ENCODE measurements around the gene RAD23A.

RAD23A gene

DNA sequence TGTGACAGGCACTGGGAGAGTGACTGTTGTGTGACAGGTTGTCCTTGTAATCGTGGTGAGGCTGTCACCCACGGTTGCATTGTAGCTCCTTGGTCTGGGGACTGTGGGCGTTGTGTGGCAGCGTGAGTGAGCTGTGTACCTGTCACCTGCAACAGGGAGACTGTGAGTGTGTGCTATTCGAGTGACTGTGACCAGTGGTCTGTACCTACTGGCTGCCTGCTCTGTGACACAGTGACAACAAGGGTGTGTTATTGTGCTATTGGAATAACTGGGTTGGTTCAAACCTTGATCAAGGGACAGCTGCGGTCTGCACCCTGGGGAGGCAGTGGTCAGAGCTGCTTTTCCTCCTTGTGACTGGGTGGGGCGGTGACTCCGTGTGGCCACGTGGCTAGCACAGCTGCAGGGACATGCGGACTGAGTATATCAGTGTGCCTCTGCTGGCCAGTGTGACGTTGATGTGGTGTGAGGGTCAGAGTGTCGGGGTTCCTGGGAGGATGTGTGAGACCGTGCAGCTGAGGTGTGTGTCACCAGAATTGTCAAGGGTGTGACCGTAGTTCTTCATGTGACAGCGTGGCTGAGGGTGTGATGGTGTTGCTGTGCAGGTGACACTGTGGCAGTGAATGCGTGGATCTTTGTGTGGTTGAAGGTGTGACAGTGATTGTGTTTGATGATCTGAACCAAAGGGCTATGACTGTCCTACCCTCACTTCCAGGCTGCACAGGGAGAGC, 39.6 kb downstream of the RAD23A start:
- DNase-seq: no peak

DNA sequence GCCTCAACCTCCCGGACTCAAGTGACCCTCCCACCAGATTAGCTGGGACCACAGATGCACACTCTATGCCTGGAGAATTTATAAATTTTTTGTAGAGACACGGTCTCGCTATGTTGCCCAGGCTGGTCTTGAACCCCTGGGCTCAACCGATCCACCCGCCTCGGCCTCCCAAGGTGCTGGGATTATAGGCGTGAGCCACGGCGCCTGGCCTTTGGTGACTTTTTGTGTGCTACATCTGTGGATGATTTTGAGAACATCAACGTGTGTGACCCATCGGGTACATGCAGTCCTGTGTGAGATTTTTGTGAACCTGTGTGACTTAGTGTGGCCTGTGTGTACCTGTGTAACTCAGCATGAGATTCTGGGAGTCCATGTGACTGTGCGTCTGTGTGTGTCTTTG, 41.1 kb downstream of the RAD23A start:
- DNase-seq: no peak

DNA sequence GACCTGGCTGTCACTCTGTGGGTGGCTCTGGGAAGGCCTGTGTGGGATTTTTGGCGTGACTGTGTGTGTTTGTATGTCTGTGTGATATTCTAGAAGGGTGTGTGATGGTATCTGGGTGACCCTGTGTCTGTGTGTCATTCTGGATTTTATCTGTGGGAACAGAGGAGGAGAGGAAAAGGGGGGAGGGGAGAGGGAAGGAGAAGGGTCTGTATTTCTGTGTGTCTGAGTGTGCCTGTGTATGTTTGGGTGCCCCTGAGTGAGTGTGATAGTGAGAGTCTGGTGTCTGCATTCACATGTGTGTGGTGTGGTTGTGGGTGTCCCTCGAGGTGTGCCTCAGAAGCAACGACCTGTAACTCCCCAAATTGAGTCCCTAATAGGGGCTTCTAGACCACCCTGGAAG, 41.5 kb downstream of the RAD23A start:
- DNase-seq: no peak

DNA sequence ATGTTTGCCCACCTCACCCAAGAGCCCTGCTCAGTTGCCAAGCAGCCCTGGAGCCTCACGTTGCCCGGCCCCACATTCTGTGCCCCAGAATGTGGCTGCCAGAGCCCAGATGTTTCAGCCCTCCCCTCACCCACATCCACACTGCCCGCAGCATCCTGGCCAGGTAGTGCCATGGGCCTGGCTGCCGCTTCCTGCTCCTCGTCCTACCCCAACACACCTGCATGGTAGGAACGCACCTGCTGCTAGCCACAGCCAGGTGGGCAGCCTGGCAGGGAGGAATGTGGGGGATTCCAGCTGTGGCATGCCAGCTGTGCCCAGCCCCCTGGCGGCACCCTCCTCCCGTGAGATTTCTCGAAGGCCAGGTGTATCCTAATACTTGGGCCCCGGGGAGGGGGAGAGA, 42.1 kb downstream of the RAD23A start:
- no peak for DNase-seq

DNA sequence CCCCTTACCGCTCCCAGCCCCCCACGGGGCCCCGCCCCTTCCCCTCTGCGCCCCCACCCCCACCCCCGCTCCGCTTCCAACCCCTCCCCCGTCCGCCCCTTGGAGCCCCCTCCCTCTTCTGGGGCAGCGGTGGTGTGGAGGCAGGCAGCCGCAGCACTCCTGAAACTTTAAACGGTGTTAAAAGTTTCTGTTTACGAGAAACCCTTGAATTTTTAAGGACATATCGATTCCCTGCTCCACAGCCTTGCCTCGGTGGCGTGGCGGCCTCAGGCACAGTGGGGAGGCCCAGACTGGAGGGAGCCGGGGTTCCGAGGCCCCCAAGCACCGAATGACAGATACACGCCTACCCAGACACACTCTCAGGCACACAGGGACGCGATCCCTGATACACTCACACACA, 44.8 kb downstream of the RAD23A start:
- DNase-seq: no peak

DNA sequence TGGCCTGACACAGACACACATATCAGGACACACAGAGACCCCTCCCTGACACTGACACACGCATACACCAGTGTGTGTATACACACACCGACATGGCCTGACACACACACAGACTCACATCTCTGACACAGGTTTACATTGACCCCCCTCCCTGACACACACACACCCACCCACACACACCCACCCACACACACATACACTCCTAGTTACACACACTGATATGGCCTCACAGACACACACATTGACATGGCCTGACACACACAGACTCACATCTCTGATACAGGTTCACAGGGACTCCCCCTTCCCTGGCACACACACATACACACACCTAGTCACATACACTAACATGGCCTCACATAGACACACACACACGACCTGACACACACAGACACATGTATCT, 45.2 kb downstream of the RAD23A start:
- DNase-seq: no peak

DNA sequence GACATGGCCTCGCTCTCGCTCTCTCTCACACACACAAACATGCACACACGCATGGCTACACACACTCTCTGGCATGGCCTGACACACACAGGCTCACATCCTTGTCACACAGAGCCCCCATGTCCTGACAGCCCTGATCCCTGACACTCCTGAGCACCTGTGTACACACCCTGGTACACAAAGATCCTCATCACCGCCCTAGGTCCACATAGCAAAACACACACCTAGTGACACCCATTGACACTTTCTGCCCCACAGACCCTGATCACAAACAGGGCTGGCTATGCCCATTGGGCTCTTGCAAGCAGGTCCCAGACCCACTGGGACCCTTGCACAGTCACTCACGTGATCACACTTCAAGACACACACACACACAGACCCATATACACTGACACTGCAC, 45.6 kb downstream of the RAD23A start:
- DNase-seq: no peak

DNA sequence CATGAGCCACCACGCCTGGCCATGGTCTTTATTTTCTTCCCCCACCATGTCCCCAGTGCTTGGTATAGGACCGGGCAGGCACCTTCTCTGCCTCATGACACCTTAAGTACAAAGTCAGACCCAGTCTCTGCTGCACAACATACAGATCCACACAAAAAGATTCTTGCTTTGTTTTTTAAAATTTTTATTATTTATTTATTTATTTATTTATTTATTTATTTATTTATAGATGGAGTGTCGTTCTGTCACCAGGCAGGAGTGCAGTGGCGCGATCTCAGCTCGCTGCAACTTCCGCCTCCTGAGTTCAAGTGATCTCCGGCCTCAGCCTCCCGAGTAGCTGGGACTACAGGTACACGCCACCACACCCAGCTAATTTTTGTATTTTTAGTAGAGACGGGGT, 47.1 kb downstream of the RAD23A start:
- DNase-seq: no peak

DNA sequence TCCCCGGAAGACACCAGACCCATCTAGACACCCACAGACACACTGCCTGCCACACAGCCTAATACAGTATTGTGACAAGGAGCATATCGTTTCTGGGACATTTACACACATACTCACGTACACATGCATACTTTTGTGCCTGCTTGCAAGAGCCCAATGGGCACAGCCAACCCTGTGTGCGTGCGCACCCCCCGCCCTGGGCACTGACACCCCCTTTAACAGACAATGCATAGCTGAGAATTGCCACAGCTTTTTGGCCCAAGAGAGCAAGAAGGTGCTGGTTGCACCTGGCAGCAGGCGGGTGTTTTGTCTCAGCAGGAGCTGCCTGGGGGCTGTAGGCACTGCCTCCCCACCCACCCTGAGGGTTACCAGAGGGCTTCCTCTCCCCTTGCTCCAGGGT, 47.9 kb downstream of the RAD23A start:
- DNase-seq: no peak

DNA sequence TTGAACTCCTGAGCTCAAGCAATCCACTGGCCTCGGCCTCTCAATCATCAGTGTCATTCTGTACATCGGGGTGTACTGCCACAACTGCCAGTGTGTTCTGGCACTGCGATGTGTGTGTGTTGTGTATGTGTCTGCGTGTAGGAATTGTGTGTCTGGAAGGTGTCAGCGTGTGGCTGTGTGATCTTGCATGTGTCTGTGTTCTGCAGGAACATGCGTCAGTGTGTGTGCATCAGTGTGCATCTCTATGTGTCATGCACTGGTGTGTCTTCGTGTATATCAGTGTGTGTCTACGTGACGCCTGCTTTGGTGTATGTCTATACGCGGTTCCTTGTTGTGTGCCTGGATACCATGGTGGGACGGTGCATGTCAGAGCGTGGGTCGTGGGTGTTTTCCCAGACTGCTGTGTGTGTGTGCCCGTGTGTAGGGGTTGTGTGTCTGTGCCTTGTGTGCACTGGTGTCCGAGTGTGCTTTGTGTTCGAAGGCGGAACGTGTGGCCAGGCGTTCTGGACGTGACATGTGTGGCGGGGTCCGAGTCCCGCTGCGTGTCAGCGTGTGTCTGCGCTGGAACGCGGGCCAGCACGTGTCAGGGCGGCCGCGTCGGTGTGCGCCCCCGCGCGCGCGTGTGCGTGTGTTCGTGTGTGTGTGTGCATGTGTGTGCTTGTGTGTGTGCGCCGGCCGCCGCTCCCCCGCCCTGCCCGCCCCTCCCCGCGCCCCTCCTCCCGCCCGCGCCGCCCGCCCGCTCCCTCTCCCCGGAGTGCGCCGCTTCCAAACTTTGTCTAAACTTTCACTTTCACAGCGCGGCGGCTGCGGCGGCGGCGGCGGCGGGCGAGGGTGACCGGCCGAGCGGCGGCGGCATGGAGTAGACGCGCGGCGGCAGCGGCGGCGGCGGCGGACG, 49.3 kb downstream of the RAD23A start, which contains the start of gene NFIX:
Gene NFIX (plus strand): TSS at position 775 of the 895 bp plus-strand sequence. CDS start 363 bp downstream, outside the sequence.
- DNase-seq: peak; percentile 75

DNA sequence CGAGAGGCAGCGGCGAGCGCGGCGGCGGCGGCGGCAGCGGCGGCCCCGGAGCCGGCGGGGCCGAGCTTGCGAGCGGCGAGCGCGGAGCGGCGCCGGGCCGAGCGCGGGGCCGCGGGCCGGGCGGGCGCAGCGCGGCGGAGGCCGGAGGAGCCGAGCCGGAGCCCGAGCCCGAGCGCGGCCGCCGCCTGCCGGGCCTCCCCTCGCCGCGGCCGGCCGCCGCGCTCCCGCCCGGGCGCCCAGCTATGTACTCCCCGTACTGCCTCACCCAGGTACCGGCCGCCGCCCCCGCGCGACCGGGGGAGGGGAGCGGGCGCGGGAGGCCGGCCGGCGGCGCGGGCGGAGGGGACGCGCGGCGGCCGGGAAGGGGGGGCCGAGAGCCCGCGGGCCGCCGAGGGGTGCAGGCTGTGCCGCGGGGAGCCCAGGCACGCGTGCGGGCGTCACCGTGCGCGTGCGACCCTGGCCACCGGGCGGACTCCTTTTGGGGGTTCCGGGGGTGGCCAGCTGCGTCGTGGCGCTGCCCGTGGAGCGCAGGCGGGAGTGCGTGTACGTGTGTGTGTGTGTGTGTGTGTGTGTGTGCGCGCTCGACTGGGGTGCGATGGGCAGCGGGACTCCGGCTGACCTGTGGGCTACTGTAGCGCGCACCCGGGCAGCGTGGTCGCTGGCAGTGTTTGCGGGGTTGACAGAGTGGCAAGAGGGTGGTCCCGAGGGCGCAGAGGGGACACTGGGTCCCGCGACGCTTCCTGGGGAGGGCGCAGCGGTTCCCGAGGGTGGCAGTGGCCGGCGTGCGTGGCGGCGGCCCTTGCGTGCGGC, 50.1 kb downstream of the RAD23A start:
- peak; percentile 37 for DNase-seq

DNA sequence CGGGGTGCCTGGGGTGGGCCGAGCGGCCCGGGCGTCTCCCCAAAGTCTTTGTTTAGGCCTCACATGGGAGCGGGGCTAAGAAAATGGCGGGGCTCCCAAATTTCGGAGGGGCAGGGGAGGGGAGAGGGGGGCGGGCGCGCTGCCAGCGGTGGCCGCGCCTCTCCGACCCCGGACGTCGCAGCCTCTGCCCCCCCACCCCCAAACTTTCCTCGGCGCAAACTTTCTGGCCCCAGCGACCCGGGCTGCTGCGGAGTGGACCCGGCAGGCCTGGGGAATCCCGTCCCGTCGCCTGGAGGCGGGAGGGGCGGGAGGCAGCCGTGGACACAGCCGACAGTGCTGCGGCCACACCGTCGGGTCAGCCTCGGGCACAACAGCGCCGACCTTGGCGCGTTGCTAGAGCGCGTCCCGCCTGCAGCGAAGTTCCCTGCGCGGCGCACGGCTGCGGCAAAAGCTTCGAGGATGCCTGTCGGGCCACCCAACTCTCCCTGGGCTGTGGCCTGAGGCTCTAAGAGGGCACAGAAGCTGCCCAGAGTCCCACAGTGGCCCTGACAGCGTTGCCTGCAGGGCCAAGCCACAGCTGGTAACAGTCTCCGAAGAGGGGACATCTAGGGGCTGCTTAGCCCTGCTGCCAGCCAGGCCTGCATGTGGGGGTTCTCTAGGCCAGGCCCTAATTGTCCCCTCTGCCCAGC, 50.9 kb downstream of the RAD23A start:
- no peak for DNase-seq

DNA sequence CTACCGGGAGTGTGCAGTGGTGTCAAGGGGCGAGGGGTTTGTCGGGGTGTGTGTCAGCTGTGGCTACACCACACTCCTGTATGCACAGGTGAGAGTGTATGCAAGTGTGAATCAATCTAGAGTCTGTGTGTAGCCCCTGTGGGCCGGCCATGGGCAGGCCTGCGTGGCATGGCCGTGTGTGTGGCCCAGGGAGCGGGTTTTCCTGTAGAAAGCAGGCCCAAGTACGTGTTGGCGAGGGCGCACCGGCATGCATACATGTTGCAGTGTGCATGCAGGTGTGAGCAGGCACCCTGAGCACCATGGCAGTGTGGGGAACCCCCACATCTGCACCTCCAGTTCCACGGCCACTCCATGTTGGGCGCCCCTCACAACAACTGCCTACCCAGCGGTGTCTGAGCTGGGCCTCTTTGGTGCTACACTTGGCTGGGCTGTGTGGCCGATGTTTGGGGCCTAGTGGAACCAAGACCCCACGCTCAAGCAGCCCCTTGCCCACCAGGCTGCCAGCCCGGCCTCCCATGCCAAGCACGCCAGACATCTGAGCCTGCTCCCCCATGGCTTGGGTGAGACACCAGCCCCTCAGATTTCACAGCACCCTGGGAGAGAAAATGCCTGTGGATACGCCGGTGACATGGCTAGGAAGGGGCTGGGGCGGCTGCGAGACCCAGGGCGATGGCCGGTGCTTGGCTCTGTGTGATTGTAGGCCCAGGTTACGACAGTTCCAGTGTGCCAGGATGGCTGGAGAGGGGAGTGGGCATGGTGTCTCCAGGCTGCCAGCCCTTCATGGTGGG, 51.7 kb downstream of the RAD23A start:
- DNase-seq: no peak

DNA sequence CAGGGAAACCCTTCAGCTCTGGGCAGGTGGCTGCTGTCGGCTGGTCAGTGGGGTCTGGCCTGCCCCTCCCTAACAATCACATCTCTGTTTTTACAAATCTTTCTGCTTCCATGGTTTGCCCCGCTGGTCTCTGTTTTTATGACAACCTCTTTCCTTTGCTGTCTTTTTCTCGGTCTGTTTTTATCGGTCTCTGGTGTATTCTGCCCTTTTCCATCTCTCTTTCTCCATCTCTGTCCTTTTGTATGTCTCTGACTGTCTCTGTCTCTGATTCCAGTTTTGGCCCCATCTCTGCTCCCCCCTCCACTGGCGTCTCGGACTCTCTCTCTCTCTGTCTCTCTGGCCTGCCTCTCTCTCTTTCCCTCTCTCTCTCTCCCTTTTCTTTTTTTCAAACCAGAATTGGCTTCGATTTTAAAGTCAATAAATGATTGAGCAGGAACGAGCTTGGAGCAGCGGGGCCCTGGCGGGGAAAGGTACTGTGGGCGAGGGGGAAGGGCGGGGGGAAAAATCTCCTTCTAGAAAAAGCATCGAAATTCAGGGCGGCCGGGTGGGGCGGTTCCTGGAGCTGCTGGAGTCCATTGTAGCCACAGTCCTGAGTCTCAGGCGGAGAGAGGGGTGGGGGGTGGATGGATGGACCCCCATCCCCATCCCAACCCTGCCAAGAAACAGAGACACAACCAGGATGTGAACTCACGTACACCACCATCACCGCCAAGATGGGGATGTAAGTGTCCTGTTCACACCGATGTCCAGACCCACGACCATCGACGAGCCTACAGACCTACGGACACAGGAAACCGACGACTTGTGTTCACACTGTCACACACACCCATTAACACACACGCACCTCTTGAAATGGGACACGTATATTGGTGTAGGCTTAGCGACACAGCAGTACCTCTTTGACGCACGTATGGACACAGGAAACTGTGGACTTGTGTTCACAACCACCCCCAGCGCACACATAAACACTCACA, 52.6 kb downstream of the RAD23A start:
- DNase-seq: no peak

DNA sequence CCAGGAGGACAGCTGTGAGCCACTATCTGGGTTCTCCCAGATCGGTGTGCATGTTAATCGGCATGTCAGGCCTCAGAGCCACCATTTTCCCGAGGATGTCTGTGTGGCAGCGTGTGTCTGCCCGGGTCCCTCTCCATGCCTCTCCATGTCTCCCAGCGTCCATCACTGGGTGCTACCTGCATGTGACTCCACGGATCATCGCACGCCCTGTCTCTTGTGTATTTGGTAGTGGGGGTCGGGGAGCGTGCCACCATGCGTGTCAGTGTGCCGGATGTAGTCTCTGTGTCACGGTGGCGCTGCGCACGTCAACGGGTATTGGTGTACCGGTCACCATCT, 55.5 kb downstream of the RAD23A start:
- no peak for DNase-seq

DNA sequence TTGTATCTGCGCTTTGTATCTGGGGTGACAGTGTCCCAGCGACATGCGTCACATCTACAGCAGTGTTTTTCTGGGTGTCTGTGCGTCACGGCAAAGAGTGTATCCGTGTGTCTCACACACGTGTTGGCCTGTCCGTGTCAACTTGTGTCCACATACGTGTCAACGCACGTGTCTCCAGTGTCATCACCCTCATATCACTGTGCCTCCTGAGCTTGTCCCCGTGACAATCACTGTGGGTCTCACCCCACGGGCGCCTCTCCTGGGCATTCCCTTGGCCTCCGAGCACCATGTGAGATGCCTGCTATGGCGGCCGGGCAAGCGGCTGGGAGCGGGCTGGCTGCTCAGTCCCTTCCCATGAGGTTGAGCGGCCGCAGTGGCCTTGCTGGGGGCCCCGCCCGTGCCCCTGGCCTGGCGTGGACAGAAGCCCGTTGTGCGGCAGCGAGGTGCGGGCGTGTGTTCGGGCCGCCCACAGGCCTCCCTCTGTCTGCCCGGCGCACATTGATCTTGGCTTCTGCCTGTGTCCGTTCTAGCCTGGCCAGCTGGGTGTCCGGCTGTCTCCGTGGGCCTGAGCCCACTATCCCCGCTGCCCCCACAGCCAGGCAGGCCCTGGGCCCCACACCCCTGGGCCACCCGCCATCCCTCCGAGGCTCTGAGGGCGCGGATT, 56.0 kb downstream of the RAD23A start:
- no peak for DNase-seq

DNA sequence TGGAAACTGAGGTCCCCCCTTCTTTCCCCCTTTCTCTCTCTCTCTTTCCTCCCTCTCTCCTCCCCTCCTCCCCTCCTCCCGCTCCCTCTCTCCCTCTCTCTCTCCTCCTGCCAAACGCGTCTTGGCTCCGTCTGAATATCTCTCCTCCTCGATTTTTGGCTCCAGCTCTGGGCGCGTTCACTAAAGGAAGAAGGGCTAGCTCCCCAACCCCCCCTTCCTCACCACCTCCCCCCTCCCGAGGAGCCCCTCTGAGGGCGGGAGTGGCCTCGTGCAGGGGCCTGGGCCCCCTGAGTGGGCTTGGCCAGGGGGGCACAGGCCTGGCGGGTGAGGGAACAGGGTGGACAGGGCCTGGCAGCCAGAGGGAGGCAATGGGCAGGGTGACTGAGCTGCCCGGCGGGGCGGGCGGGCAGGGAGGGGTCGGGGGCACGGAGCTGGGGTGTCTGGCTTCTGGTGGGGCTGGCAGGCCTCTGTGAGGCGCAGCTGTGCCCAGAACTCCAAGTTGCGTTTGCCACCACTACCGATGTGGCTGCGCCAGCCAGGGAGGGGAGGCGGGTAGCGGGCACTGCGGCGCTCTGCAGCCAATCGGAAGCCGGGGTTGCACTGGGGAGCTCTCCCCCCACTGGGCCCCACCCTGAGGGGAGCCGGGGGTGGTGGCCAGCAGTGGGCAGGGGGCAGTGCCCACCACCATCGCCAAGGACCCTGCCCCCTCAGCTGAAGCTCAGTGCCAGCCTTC, 56.7 kb downstream of the RAD23A start:
- DNase-seq: no peak

DNA sequence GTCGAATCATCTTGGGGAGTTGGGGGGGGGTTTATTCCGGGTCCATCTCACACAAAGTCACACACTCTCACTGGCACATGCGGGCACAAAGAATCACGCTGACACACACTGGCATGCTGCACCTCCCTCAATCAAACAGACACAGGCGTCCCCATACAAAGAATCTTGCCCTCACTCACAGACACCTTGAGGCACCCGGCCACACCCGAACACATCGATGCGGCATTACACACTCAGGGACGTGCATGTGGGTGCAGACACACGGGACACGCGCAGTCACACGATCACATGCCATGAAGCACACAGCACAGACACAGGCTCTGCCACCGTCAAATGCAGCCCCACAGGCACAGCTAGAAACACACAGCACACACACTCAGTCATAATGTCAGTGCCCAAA, 57.4 kb downstream of the RAD23A start:
- no peak for DNase-seq
